K562 (cell line): ENCODE measurements around the gene EHD3.

ENCODE experiments used
- ARNT ChIP-seq, 2 experiments: fragments of 450-650 bp; IDR thresholded peaks; 2 replicates each; pipeline ENCODE4 v1.6.1; 2016; ENCODE audit warnings: mild to moderate bottlenecking in 1 of 2
- KLF1 ChIP-seq: fragments of 450-650 bp; IDR thresholded peaks from 2 replicates; pipeline ENCODE4 v1.6.1; 2016; ENCODE audit warnings: missing genetic modification characterization, missing compliant biosample characterization
- TF ChIP-seq, protein P1 (sequence below): sonication (generic); IDR thresholded peaks from 2 replicates; pipeline ENCODE4 v1.6.1; 2016
- TF ChIP-seq, protein P2 (sequence below): fragments of 450-650 bp; IDR thresholded peaks from 2 replicates; pipeline ENCODE4 v1.6.1; 2018; ENCODE audit not compliant: partially characterized antibody
- TF ChIP-seq, protein P3 (sequence below): fragments of 450-650 bp; IDR thresholded peaks from one replicate; pipeline ENCODE4 v1.6.1; 2018; ENCODE audit warnings: mild to moderate bottlenecking, moderate library complexity; ENCODE audit not compliant: partially characterized antibody

DNA sequence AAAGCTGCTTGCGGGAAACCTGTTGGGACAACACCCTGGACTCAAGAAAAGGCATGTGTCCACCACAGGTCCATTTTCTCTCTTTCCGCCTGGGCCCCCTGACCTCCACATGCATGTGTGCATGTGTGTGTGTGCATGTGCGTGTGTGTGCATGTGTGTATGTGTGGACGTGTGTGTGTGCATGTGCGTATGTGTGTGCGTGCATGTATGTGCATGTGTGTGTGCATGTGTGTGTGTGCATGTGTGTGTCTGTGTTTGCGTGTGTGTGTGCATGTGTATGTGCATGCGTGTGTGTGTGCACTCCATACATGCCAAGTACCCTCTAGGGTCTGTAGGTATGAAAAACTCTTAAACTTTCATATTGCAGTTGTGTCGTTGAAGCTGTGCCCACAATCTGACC is 33.0 kb upstream of the EHD3 start:
- TF ChIP-seq, protein P1, sequence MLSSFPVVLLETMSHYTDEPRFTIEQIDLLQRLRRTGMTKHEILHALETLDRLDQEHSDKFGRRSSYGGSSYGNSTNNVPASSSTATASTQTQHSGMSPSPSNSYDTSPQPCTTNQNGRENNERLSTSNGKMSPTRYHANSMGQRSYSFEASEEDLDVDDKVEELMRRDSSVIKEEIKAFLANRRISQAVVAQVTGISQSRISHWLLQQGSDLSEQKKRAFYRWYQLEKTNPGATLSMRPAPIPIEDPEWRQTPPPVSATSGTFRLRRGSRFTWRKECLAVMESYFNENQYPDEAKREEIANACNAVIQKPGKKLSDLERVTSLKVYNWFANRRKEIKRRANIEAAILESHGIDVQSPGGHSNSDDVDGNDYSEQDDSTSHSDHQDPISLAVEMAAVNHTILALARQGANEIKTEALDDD = no peak
- no peak for TF ChIP-seq KLF1 (tag)
- TF ChIP-seq, protein P2, sequence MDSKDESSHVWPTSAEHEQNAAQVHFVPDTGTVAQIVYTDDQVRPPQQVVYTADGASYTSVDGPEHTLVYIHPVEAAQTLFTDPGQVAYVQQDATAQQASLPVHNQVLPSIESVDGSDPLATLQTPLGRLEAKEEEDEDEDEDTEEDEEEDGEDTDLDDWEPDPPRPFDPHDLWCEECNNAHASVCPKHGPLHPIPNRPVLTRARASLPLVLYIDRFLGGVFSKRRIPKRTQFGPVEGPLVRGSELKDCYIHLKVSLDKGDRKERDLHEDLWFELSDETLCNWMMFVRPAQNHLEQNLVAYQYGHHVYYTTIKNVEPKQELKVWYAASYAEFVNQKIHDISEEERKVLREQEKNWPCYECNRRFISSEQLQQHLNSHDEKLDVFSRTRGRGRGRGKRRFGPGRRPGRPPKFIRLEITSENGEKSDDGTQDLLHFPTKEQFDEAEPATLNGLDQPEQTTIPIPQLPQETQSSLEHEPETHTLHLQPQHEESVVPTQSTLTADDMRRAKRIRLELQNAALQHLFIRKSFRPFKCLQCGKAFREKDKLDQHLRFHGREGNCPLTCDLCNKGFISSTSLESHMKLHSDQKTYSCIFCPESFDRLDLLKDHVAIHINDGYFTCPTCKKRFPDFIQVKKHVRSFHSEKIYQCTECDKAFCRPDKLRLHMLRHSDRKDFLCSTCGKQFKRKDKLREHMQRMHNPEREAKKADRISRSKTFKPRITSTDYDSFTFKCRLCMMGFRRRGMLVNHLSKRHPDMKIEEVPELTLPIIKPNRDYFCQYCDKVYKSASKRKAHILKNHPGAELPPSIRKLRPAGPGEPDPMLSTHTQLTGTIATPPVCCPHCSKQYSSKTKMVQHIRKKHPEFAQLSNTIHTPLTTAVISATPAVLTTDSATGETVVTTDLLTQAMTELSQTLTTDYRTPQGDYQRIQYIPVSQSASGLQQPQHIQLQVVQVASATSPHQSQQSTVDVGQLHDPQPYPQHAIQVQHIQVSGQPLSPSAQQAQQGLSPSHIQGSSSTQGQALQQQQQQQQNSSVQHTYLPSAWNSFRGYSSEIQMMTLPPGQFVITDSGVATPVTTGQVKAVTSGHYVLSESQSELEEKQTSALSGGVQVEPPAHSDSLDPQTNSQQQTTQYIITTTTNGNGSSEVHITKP = no peak
- TF ChIP-seq, protein P3, sequence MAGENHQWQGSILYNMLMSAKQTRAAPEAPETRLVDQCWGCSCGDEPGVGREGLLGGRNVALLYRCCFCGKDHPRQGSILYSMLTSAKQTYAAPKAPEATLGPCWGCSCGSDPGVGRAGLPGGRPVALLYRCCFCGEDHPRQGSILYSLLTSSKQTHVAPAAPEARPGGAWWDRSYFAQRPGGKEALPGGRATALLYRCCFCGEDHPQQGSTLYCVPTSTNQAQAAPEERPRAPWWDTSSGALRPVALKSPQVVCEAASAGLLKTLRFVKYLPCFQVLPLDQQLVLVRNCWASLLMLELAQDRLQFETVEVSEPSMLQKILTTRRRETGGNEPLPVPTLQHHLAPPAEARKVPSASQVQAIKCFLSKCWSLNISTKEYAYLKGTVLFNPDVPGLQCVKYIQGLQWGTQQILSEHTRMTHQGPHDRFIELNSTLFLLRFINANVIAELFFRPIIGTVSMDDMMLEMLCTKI = no peak
- no peak for TF ChIP-seq ARNT (IDR thresholded peaks at IDR 0.05)
